Measurements from ENCODE around the gene NOX5. TPM values are rescaled to one million over a fixed set of nuclear protein-coding genes. Genes with fewer than 3 reads are reported as not detected.

Gene NOX5
- total and polyA plus RNA-seq, 2 donors (not counting 1 experiment from before 2014, with no cell fraction given): 0.25 to 0.33 TPM

GRCh38 chr15:69100821-69101220 is 86.3 kb downstream of the NOX5 start:
- no peaks in the 10 kb centered on the region for H3K4me1 ChIP-seq (ENCODE audit: control insufficient read depth, extremely low read depth, insufficient read depth, low read length)
- H3K27ac ChIP-seq (ENCODE audit: insufficient read depth, low read length): no peak overlapping the region
- peaks cover 28% of the 10 kb centered on the region for H3K27me3 ChIP-seq (ENCODE audit: control insufficient read depth, insufficient read depth, low read length)
- TF ChIP-seq CTCF (conservative IDR thresholded peaks at IDR 0.05 in 1 of 2, IDR thresholded peaks at IDR 0.05 in 1 of 2; ENCODE audit: low read depth in 1 of 2, low read length in 2 of 2) (no peak), EZH2 (IDR thresholded peaks at IDR 0.05; ENCODE audit: low read length, missing control alignments) (no peak)
- no peak overlapping the region for H3K4me3 ChIP-seq (replicated peaks in 1 of 4; ENCODE audit: control extremely low read depth in 1 of 4, insufficient read depth in 1 of 4, low read depth in 3 of 4, low read length in 4 of 4)
- no peak overlapping the region for H3K4me2 ChIP-seq (ENCODE audit: extremely low read depth, insufficient read depth, low read length)
- H3K9me3 ChIP-seq (ENCODE audit: control insufficient read depth, insufficient read depth, low read depth, low read length): no peaks in the 10 kb centered on the region
- no peak overlapping the region for H3K9ac ChIP-seq (ENCODE audit: insufficient read depth, low read length)
- no peak for DNase-seq (ENCODE audit: low read depth in 2 of 2)
- no peak overlapping the region for H2AFZ ChIP-seq (ENCODE audit: low read length)
- no peaks in the 10 kb centered on the region for H3K36me3 ChIP-seq (ENCODE audit: control insufficient read depth, insufficient read depth, low read length)
- no peaks in the 10 kb centered on the region for H3K79me2 ChIP-seq (ENCODE audit: control insufficient read depth, insufficient read depth, low read length)
- no peaks in the 10 kb centered on the region for H4K20me1 ChIP-seq (ENCODE audit: control insufficient read depth, extremely low read depth, insufficient read depth, low read length)

GRCh38 chr15:69104050-69104750 is 89.7 kb downstream of the NOX5 start:
- Histone ChIP-seq H2AFZ (ENCODE audit: low read length) (no peak overlapping the region), H3K27me3 (ENCODE audit: control insufficient read depth, insufficient read depth, low read length) (peaks cover 28% of the 10 kb centered on the region), H3K4me2 (ENCODE audit: extremely low read depth, insufficient read depth, low read length) (no peak overlapping the region), H3K4me3 (replicated peaks in 1 of 4; ENCODE audit: control extremely low read depth in 1 of 4, insufficient read depth in 1 of 4, low read depth in 3 of 4, low read length in 4 of 4) (no peak overlapping the region), H3K36me3 (ENCODE audit: control insufficient read depth, insufficient read depth, low read length) (no peaks in the 10 kb centered on the region), H4K20me1 (ENCODE audit: control insufficient read depth, extremely low read depth, insufficient read depth, low read length) (no peaks in the 10 kb centered on the region), H3K9me3 (ENCODE audit: control insufficient read depth, insufficient read depth, low read depth, low read length) (no peaks in the 10 kb centered on the region), H3K79me2 (ENCODE audit: control insufficient read depth, insufficient read depth, low read length) (no peaks in the 10 kb centered on the region), H3K27ac (ENCODE audit: insufficient read depth, low read length) (no peak overlapping the region), H3K9ac (ENCODE audit: insufficient read depth, low read length) (no peak overlapping the region), H3K4me1 (ENCODE audit: control insufficient read depth, extremely low read depth, insufficient read depth, low read length) (no peaks in the 10 kb centered on the region)
- no peak for DNase-seq (ENCODE audit: low read depth in 2 of 2)
- TF ChIP-seq EZH2 (IDR thresholded peaks at IDR 0.05; ENCODE audit: low read length, missing control alignments): no peak
- no peak for TF ChIP-seq CTCF (conservative IDR thresholded peaks at IDR 0.05 in 1 of 2, IDR thresholded peaks at IDR 0.05 in 1 of 2; ENCODE audit: low read depth in 1 of 2, low read length in 2 of 2)

- Histone ChIP-seq H3K79me2 (ENCODE audit: control insufficient read depth, insufficient read depth, low read length) (no peaks in the 10 kb centered on the region), H3K27me3 (ENCODE audit: control insufficient read depth, insufficient read depth, low read length) (peaks cover 34% of the 10 kb centered on the region), H3K36me3 (ENCODE audit: control insufficient read depth, insufficient read depth, low read length) (no peaks in the 10 kb centered on the region), H3K27ac (ENCODE audit: insufficient read depth, low read length) (no peak overlapping the region), H3K9me3 (ENCODE audit: control insufficient read depth, insufficient read depth, low read depth, low read length) (no peaks in the 10 kb centered on the region), H3K4me3 (replicated peaks in 1 of 4; ENCODE audit: control extremely low read depth in 1 of 4, insufficient read depth in 1 of 4, low read depth in 3 of 4, low read length in 4 of 4) (no peak overlapping the region), H3K9ac (ENCODE audit: insufficient read depth, low read length) (no peak overlapping the region), H3K4me2 (ENCODE audit: extremely low read depth, insufficient read depth, low read length) (no peak overlapping the region), H2AFZ (ENCODE audit: low read length) (no peak overlapping the region), H3K4me1 (ENCODE audit: control insufficient read depth, extremely low read depth, insufficient read depth, low read length) (no peaks in the 10 kb centered on the region), H4K20me1 (ENCODE audit: control insufficient read depth, extremely low read depth, insufficient read depth, low read length) (no peaks in the 10 kb centered on the region)
- no peak for TF ChIP-seq CTCF (conservative IDR thresholded peaks at IDR 0.05 in 1 of 2, IDR thresholded peaks at IDR 0.05 in 1 of 2; ENCODE audit: low read depth in 1 of 2, low read length in 2 of 2)
- TF ChIP-seq EZH2 (IDR thresholded peaks at IDR 0.05; ENCODE audit: low read length, missing control alignments): no peak
- no peak for DNase-seq (ENCODE audit: low read depth in 2 of 2)
These were observed 91.0 kb downstream of the NOX5 start for GRCh38 chr15:69105451-69105985.
